Panc1 (cell line): ENCODE measurements around the gene DEFB131B. TPM values are rescaled to one million over a fixed set of nuclear protein-coding genes. Genes with fewer than 3 reads are reported as not detected.
"Not testable (repeated sequence)": the region's sequence is repeated elsewhere in the genome, so short reads cannot be mapped to it uniquely, and the experiment has no call there.

Experiments
- ATAC-seq: fragments of 200-7000 bp; cut with Tn5 transposase; 2 replicates; pipeline ENCODE4 v1.9.1; 2020; ENCODE audit warnings: mild to moderate bottlenecking, moderate library complexity
- BruUV-seq: library from RNA; stranded (reverse); fragments of 400-500 nt; replicated peaks from 2 replicates; lab custom pipeline; 2021; lab: Mats Ljungman, UMichigan
- CTCF ChIA-PET: fragments of 300-600 bp; sonication (Branson Sonifier 250); formaldehyde crosslinking; loops from one replicate; lab custom pipeline; 2022; ENCODE audit warnings: antibody characterized with exemption; lab: Charles Lee
- POLR2A ChIA-PET: fragments of 300-600 bp; sonication (Branson Sonifier 250); formaldehyde crosslinking; loops from one replicate; lab custom pipeline; 2022; ENCODE audit warnings: antibody characterized with exemption; lab: Charles Lee
- DNase-seq: peaks from one replicate; pipeline ENCODE4 v3.0.0-alpha.2; 2010; ENCODE audit warnings: low read depth, low spot score
- H3K27ac ChIP-seq: 2 replicates; pipeline ENCODE4 v1.5.1; 2011; ENCODE audit warnings: mild to moderate bottlenecking, low read length, inconsistent platforms
- H3K27me3 ChIP-seq: fragments of 200-500 bp; sonication (Bioruptor generic); 2 replicates; pipeline ENCODE4 v1.6.0; 2014; ENCODE audit warnings: low read length, inconsistent platforms; ENCODE audit not compliant: control insufficient read depth, insufficient read depth
- H3K36me3 ChIP-seq: fragments of 200-500 bp; sonication (Bioruptor generic); 2 replicates; pipeline ENCODE4 v1.5.1; 2014; ENCODE audit warnings: inconsistent platforms, mild to moderate bottlenecking, low read length, moderate library complexity; ENCODE audit not compliant: control insufficient read depth, insufficient read depth
- H3K4me1 ChIP-seq: 2 replicates; pipeline ENCODE4 v1.5.1; 2011; ENCODE audit warnings: inconsistent platforms, mild to moderate bottlenecking, low read length, moderate library complexity; ENCODE audit not compliant: control insufficient read depth, insufficient read depth
- H3K4me3 ChIP-seq, 2 experiments: 2 replicates each; pipeline ENCODE4 v1.5.1; 2011 to 2012; ENCODE audit warnings: low read depth in 2 of 2, low read length in 2 of 2, mild to moderate bottlenecking in 2 of 2, inconsistent platforms in 1 of 2, moderate library complexity in 1 of 2
- H3K9me3 ChIP-seq: fragments of 200-500 bp; sonication (Bioruptor generic); 2 replicates; pipeline ENCODE4 v1.5.1; 2014; ENCODE audit warnings: low read depth, mild to moderate bottlenecking, inconsistent platforms, low read length, moderate library complexity; ENCODE audit not compliant: control insufficient read depth, insufficient read depth
- in situ Hi-C: cut with HindIII; loops from 2 replicates; pipeline ENCODE4 v1.10.0; 2016; ENCODE audit warnings: low sequenced_read_pairs, low pct_unique_long_range_greater_than_20kb
- intact Hi-C: fragments of 100-400 bp; cut with micrococcal nuclease; formaldehyde crosslinking; loops from one replicate; pipeline ENCODE4 v1.10.0; 2022; ENCODE audit not compliant: unreplicated experiment
- total RNA-seq: library from RNA; stranded (reverse); gene quantifications from one replicate; pipeline ENCODE4 v1.2.1, GENCODE V29; 2021; ENCODE audit not compliant: unreplicated experiment
- TF ChIP-seq, protein P1 (sequence below): fragments of 450-650 bp; IDR thresholded peaks from 2 replicates; pipeline ENCODE4 v1.5.1; 2017; ENCODE audit warnings: mild to moderate bottlenecking

Gene DEFB131B
- total RNA-seq, 1 experiment from 2014 or later: not detected

GRCh38 chr11:71863978-71864627, 14.2 kb upstream of the DEFB131B start:
- peak; percentile 47 for DNase-seq
- H3K4me1 ChIP-seq, H3K36me3 ChIP-seq, H3K9me3 ChIP-seq, H3K4me3 ChIP-seq, POLR2A ChIA-PET, BruUV-seq, H3K27me3 ChIP-seq, intact Hi-C loops, in situ Hi-C loops, H3K27ac ChIP-seq: not testable (repeated sequence)
- peak; percentile 98 for ATAC-seq
- TF ChIP-seq, protein P1, sequence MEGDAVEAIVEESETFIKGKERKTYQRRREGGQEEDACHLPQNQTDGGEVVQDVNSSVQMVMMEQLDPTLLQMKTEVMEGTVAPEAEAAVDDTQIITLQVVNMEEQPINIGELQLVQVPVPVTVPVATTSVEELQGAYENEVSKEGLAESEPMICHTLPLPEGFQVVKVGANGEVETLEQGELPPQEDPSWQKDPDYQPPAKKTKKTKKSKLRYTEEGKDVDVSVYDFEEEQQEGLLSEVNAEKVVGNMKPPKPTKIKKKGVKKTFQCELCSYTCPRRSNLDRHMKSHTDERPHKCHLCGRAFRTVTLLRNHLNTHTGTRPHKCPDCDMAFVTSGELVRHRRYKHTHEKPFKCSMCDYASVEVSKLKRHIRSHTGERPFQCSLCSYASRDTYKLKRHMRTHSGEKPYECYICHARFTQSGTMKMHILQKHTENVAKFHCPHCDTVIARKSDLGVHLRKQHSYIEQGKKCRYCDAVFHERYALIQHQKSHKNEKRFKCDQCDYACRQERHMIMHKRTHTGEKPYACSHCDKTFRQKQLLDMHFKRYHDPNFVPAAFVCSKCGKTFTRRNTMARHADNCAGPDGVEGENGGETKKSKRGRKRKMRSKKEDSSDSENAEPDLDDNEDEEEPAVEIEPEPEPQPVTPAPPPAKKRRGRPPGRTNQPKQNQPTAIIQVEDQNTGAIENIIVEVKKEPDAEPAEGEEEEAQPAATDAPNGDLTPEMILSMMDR: peak; percentile 93
- CTCF ChIA-PET: interaction anchor here (0.6 to 1.1 kb wide), 5 partner anchors 18 to 273 kb away, joined by 3 to 6 read pairs (median 3); no protein-coding TSS in a partner anchor

- BruUV-seq, H3K4me1 ChIP-seq, H3K27ac ChIP-seq, in situ Hi-C loops, CTCF ChIA-PET, H3K27me3 ChIP-seq, H3K9me3 ChIP-seq, POLR2A ChIA-PET, intact Hi-C loops, H3K36me3 ChIP-seq, H3K4me3 ChIP-seq, ATAC-seq, DNase-seq: not testable (repeated sequence)
- TF ChIP-seq, protein P1: peak; percentile 14; the same call in 1 of the 2 replicates
Measured at GRCh38 chr11:71867209-71867608, 11.0 kb upstream of the DEFB131B start.

DNA sequence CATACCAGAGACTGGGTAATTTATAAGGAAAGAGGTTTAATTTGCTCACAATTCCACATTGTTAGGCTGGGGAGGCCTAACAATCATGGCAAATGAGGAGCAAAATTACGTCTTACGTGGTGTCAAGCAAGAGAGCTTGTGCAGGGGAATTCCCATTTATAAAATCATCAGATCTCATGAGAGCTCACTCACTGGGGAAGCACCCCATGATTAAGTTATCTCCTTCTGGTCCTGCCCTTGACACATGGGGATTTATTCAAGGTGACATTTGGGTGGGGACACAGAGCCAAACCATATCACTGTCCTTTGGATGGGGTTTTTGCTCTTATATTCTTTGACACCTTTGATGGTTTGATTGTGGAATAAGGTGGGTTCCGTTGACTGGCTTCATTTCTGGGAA, 8.3 kb upstream of the DEFB131B start:
- intact Hi-C loops, ATAC-seq, in situ Hi-C loops: not testable (repeated sequence)

GRCh38 chr11:71870661-71871060, 7.6 kb upstream of the DEFB131B start:
- BruUV-seq, DNase-seq, CTCF ChIA-PET, H3K36me3 ChIP-seq, H3K4me1 ChIP-seq, H3K27ac ChIP-seq, intact Hi-C loops, H3K27me3 ChIP-seq, in situ Hi-C loops, ATAC-seq, H3K9me3 ChIP-seq, H3K4me3 ChIP-seq: not testable (repeated sequence)
- POLR2A ChIA-PET: interaction anchor here (0.6 kb wide), 1 partner anchor 1593 kb away, joined by 17 read pairs; no protein-coding TSS in a partner anchor

More for the DNA sequence above, 8.3 kb upstream of the DEFB131B start:
- CTCF ChIA-PET, DNase-seq, H3K4me3 ChIP-seq, H3K27ac ChIP-seq, H3K4me1 ChIP-seq, H3K27me3 ChIP-seq, H3K9me3 ChIP-seq, BruUV-seq, H3K36me3 ChIP-seq, POLR2A ChIA-PET: not testable (repeated sequence)

GRCh38 chr11:71876262-71876661, 2.0 kb upstream of the DEFB131B start:
- H3K9me3 ChIP-seq, H3K27ac ChIP-seq, DNase-seq, intact Hi-C loops, H3K4me3 ChIP-seq, H3K27me3 ChIP-seq, in situ Hi-C loops, ATAC-seq, BruUV-seq, POLR2A ChIA-PET, H3K36me3 ChIP-seq, H3K4me1 ChIP-seq, CTCF ChIA-PET: not testable (repeated sequence)

DNA sequence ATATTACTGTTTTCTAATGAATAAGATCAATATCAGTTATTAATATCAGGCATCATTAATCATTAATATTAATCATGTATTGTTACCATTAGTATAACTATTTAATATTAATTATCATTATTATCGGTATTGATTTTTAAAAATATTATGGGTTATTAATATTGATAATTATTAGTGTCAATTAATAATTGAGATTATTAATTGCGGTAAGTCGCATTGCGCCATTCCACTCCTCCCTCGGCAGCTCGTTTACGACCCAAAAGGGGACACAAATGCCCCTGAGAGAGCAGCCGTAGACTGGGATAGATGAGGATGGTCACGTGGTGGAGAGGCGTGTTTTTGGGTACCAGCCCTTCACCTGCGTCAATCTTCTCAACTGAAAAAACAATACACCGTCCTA, 7.6 kb downstream of the DEFB131B start:
- intact Hi-C loops, ATAC-seq, H3K27me3 ChIP-seq, BruUV-seq, H3K36me3 ChIP-seq, H3K27ac ChIP-seq, CTCF ChIA-PET, H3K4me3 ChIP-seq, POLR2A ChIA-PET, H3K9me3 ChIP-seq, in situ Hi-C loops, DNase-seq, H3K4me1 ChIP-seq: not testable (repeated sequence)
